Caco-2 (cell line): ENCODE data around the gene PXYLP1. TPM values are rescaled to one million over a fixed set of nuclear protein-coding genes. Genes with fewer than 3 reads are reported as not detected.

Source experiments
- BruUV-seq: library from RNA; stranded (reverse); fragments of 400-500 nt; replicated peaks from 2 replicates; lab custom pipeline; 2021; lab: Mats Ljungman, UMichigan
- CTCF ChIA-PET: fragments of 300-600 bp; sonication (Branson Sonifier 250); formaldehyde crosslinking; loops from one replicate; lab custom pipeline; 2022; ENCODE audit warnings: antibody characterized with exemption; lab: Charles Lee
- POLR2A ChIA-PET: fragments of 300-600 bp; sonication (Branson Sonifier 250); formaldehyde crosslinking; loops from one replicate; lab custom pipeline; 2022; ENCODE audit warnings: antibody characterized with exemption; lab: Charles Lee
- DNase-seq, 2 experiments: peaks; one replicate each; pipeline versions ENCODE4 v3.0.0 to v3.0.0-alpha.2; 2020 to 2022
- H3K27me3 ChIP-seq: replicated peaks from 2 replicates; pipeline ENCODE4 v1.6.0; 2011; ENCODE audit warnings: low read length; ENCODE audit not compliant: control insufficient read depth, insufficient read depth
- H3K36me3 ChIP-seq: 2 replicates; pipeline ENCODE4 v1.5.1; 2011; ENCODE audit warnings: low read length; ENCODE audit not compliant: control insufficient read depth, insufficient read depth
- H3K4me1 ChIP-seq: fragments of 250-450 bp; sonication (Bioruptor Pico); 2 replicates; pipeline ENCODE4 v1.5.1; 2020; ENCODE audit warnings: mild to moderate bottlenecking
- H3K4me3 ChIP-seq: 2 replicates; pipeline ENCODE4 v1.5.1; 2011; ENCODE audit warnings: low read depth, mild to moderate bottlenecking, control low read depth, low read length
- H3K9me3 ChIP-seq: fragments of 250-450 bp; sonication (Bioruptor Pico); 2 replicates; pipeline ENCODE4 v1.5.1; 2020; ENCODE audit warnings: mild to moderate bottlenecking, moderate library complexity
- H3K27ac Mint-ChIP-seq: one replicate; pipeline ENCODE4 v1.8.0; 2022; ENCODE audit warnings: mixed read lengths; ENCODE audit not compliant: unreplicated experiment
- H3K27me3 Mint-ChIP-seq: one replicate; pipeline ENCODE4 v1.8.0; 2022; ENCODE audit warnings: mixed read lengths; ENCODE audit not compliant: insufficient read depth, unreplicated experiment
- H3K36me3 Mint-ChIP-seq: one replicate; pipeline ENCODE4 v1.8.0; 2022; ENCODE audit warnings: mild to moderate bottlenecking, mixed read lengths; ENCODE audit not compliant: insufficient read depth, unreplicated experiment
- H3K4me1 Mint-ChIP-seq: one replicate; pipeline ENCODE4 v1.8.0; 2022; ENCODE audit warnings: low read depth, mixed read lengths; ENCODE audit not compliant: unreplicated experiment
- H3K4me3 Mint-ChIP-seq: one replicate; pipeline ENCODE4 v1.8.0; 2022; ENCODE audit warnings: mild to moderate bottlenecking, moderate library complexity, mixed read lengths; ENCODE audit not compliant: unreplicated experiment
- H3K9me3 Mint-ChIP-seq: one replicate; pipeline ENCODE4 v1.8.0; 2022; ENCODE audit warnings: mixed read lengths; ENCODE audit not compliant: unreplicated experiment
- CTCF ChIP-seq, 2 experiments: fragments of 200-600 bp in 1 of 2; IDR thresholded peaks; 1 replicate in 1 of 2; 2 replicates in 1 of 2; pipeline versions ENCODE4 v1.5.1 to v1.8.0; 2011 to 2022; ENCODE audit warnings: antibody characterized with exemption in 1 of 2, control low read depth in 1 of 2, inconsistent platforms in 1 of 2, low read depth in 1 of 2, low read length in 1 of 2, mild to moderate bottlenecking in 1 of 2, moderate library complexity in 1 of 2; ENCODE audit not compliant: insufficient read depth in 1 of 2, severe bottlenecking in 1 of 2, unreplicated experiment in 1 of 2
- intact Hi-C: fragments of 100-400 bp; cut with micrococcal nuclease; formaldehyde crosslinking; loops from one replicate; pipeline ENCODE4 v1.10.0; 2022; ENCODE audit not compliant: unreplicated experiment
- total RNA-seq: library from RNA; stranded (reverse); gene quantifications from 2 replicates; pipeline ENCODE4 v1.2.3, GENCODE V29; 2022

The PXYLP1 gene
- total RNA-seq, 1 experiment from 2014 or later: 24.6 TPM

DNA sequence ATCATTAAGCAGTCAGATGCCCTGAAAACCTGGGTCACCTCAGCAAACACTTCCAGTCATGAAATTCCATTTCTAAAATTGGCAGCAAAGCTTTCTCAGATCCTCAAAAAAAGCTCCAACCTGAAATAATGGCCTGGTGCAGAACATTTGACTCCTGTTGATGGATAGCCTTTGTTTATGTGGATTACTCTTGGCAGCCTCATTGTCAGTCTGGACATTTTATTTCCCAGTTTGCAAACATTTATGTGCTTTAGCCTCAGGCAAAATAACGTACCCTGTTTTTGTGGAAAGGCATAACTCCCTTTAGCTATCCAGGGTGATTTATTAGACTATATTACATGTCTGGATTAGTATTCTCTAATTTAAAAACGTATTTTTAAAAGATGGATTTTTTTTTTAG lies 53.9 kb downstream of the PXYLP1 start:
- ChIA-PET POLR2A (no interaction called here), CTCF (interaction anchor here (0.7 kb wide), 1 partner anchor 42 kb away, joined by 3 read pairs; no protein-coding TSS in a partner anchor)
- Mint-ChIP-seq H3K4me1 (peaks cover 15% of the 10 kb centered on the region), H3K27me3 (no peaks in the 10 kb centered on the region), H3K27ac (no peak overlapping the region), H3K4me3 (no peak overlapping the region), H3K9me3 (no peaks in the 10 kb centered on the region), H3K36me3 (no peaks in the 10 kb centered on the region)
- TF ChIP-seq CTCF (IDR thresholded peaks at IDR 0.05; ENCODE audit: insufficient read depth in 1 of 2, low read depth in 1 of 2, low read length in 1 of 2, severe bottlenecking in 1 of 2, unreplicated experiment in 1 of 2): no peak
- DNase-seq: no peak
- H3K4me3 ChIP-seq: no peak overlapping the region
- no peaks in the 10 kb centered on the region for H3K4me1 ChIP-seq
- no TSS peak for BruUV-seq
- H3K27me3 ChIP-seq: no peaks in the 10 kb centered on the region
- intact Hi-C loops: no loop called here
- H3K36me3 ChIP-seq: no peaks in the 10 kb centered on the region; the same call in none of the 2 replicates
- H3K9me3 ChIP-seq: no peaks in the 10 kb centered on the region

DNA sequence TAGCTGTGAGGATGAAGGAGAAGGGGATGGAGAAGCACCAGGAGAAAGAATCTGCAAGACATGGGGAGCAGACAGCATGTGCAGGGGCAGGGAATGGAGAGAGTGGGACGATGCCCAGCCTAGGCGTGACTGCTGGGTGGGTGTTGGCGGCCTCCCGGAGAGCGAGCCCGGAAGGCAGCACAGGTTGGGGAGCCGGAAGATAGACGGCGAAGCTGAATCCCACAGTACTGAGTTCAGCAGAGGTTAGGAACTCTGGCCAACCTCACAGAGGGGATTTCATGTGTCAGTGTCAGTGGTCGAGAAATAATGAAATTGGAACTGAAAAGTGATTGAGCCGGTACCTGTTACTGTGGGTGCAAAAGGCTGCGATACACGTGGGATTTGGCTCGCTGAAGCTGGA lies 55.2 kb downstream of the PXYLP1 start:
- Mint-ChIP-seq H3K36me3 (no peaks in the 10 kb centered on the region), H3K27me3 (no peaks in the 10 kb centered on the region), H3K27ac (no peak overlapping the region), H3K9me3 (no peaks in the 10 kb centered on the region), H3K4me1 (peaks cover 15% of the 10 kb centered on the region), H3K4me3 (no peak overlapping the region)
- no peaks in the 10 kb centered on the region for H3K9me3 ChIP-seq
- no peak overlapping the region for H3K4me3 ChIP-seq
- POLR2A ChIA-PET: no interaction called here
- DNase-seq: no peak
- CTCF ChIA-PET: interaction anchor here (1.0 kb wide), 1 partner anchor 55 kb away, joined by 3 read pairs; the partner anchor contains the start of gene PXYLP1
- H3K27me3 ChIP-seq: no peaks in the 10 kb centered on the region
- H3K4me1 ChIP-seq: no peaks in the 10 kb centered on the region
- no peak for TF ChIP-seq CTCF (IDR thresholded peaks at IDR 0.05; ENCODE audit: insufficient read depth in 1 of 2, low read depth in 1 of 2, low read length in 1 of 2, severe bottlenecking in 1 of 2, unreplicated experiment in 1 of 2)
- intact Hi-C loops: no loop called here
- BruUV-seq: no TSS peak
- no peaks in the 10 kb centered on the region; the same call in none of the 2 replicates for H3K36me3 ChIP-seq

- no TSS peak for BruUV-seq
These were observed 55.7 kb downstream of the PXYLP1 start for GRCh38 chr3:141287326-141287725.

More at GRCh38 chr3:141287326-141287725, 55.7 kb downstream of the PXYLP1 start:
- ChIA-PET POLR2A (no interaction called here), CTCF (interaction anchor here (1.0 kb wide), 1 partner anchor 56 kb away, joined by 3 read pairs; the partner anchor contains the start of gene PXYLP1)
- intact Hi-C loops: no loop called here
- no peaks in the 10 kb centered on the region for H3K27me3 ChIP-seq
- no peaks in the 10 kb centered on the region for H3K27me3 Mint-ChIP-seq
- no peaks in the 10 kb centered on the region for H3K4me1 ChIP-seq
- H3K36me3 ChIP-seq: no peaks in the 10 kb centered on the region; the same call in 1 of the 2 replicates
- no peaks in the 10 kb centered on the region for H3K9me3 Mint-ChIP-seq
- no peak for DNase-seq
- H3K27ac Mint-ChIP-seq: no peak overlapping the region
- no peak for TF ChIP-seq CTCF (IDR thresholded peaks at IDR 0.05; ENCODE audit: insufficient read depth in 1 of 2, low read depth in 1 of 2, low read length in 1 of 2, severe bottlenecking in 1 of 2, unreplicated experiment in 1 of 2)
- no peak overlapping the region for H3K4me3 ChIP-seq
- no peaks in the 10 kb centered on the region for H3K36me3 Mint-ChIP-seq
- H3K9me3 ChIP-seq: no peaks in the 10 kb centered on the region
- no peak overlapping the region for H3K4me3 Mint-ChIP-seq
- peaks cover 15% of the 10 kb centered on the region for H3K4me1 Mint-ChIP-seq
